ENCODE results near the gene CHFR.
"Not testable (repeated sequence)": the region's sequence is repeated elsewhere in the genome, so short reads cannot be mapped to it uniquely, and the experiment has no call there.

CHFR gene

DNA sequence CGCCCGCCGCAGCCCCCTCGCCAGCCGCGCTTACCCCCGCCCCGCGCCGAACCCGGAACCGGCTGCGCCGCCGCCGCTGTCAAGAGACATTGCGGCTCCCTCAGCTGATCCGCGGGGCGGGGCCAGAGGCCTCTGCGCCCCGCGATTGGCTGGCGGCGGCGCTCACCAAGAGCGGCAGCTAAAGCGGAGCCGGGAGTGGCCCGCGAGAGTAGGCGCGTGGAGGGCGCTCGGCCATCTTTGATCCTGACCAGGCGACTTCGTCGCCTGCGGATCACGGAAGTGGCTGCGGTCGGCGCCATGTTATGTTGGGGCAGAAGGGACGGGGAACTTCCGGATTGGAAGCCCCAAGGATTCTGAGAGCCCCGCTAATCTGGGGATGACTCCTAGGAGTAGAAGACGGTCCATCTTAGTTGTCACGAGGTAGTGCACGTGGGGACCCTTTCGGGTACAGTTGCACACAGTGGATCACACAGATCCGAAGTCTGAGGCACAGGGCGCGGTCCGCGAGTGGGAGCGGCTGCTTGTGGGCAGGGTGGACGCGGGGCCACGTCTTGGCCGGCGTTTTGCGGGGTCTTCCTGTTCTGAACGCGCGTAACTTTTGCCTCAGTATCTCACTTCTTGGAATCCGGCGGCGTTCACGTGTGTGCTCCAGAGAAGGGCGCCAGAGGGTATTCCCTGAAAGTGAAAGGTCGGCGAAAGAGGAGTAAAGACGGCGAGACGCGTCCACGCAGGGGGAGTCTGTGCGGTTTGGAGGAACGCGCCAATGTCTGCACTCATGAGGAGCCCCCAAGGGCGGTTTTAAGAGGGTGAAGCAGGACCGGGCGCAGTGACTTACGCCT, at the start of gene CHFR:
CHFR (minus strand) TSS at position 93 of the 839 bp plus-strand sequence. CDS start 277 bp downstream, outside the sequence.
- peak; percentile 95 for DNase-seq

DNA sequence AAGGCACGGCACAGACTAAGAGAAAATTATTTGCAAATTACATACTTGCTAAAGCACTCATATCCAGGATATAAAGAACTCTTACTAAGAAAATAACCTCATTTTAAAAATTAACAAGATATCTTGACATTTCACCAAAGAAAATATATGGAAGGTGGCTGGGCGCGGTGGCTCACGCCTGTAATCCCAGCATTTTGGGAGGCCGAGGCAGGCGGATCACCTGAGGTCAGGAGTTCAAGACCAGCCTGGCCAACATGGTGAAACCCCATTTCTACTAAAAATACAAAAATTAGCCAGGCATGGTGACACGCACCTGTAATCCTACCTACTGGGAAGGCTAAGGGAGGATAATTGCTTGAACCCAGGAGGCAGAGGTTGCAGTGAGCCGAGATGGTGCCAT, 49.5 kb upstream of the CHFR start:
- DNase-seq, result not testable (repeated sequence)

DNA sequence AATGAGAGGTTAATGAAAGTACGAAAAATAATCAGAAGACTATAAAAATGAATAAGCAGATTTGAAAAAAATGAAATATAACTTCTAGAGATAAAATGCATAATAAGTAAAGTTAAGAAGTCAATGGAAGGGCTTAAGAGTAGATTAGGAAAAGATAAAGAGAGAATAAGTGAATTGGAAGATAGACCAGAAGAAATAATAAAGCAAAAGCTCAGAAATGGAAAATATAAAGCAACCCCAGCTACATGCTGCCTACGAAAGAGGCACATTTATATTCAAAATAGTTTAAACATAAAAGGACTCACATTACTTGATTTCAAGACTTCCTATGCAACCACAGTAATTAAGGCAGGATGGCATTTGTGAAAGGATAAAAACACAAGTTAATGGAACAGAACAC, 48.8 kb upstream of the CHFR start:
- DNase-seq, result no peak

GRCh38 chr12:132926415-132926833, 39.0 kb upstream of the CHFR start:
- DNase-seq, result no peak

DNA sequence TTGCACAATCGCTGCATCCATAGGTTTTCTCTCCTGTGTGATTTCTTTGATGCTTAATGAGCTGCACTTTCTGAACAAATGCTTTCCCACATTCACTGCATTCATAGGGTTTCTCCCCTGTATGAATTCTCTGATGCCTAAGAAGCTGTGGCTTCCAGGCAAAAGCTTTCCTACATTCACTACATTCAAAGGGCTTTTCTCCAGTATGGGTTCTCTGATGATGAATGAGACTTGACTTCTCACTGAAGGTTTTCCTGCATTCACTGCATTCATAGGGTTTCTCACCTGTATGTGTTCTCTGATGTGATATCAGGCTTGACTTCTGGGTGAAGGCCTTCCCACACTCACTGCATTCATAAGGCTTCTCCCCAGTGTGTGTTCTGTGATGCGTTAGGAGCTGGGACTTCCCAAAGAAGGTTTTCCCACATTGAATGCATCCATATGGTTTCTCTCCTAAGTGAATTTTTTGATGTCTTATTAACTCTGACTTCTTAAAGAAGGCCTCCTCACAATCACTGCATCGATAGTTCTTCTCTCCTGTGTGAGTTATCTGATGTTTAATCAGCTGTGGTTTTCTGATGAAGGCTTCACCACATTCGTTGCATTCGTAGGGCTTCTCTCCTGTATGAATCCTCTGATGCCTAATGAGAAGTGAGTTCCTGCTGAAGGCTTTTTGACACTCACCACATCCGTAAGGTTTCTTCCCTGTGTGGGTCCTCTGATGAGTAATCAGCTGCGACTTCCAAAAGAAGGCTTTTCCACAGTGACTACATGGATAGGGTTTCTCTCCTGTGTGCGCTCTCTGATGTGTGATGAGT, 38.4 kb upstream of the CHFR start:
- no peak for DNase-seq

DNA sequence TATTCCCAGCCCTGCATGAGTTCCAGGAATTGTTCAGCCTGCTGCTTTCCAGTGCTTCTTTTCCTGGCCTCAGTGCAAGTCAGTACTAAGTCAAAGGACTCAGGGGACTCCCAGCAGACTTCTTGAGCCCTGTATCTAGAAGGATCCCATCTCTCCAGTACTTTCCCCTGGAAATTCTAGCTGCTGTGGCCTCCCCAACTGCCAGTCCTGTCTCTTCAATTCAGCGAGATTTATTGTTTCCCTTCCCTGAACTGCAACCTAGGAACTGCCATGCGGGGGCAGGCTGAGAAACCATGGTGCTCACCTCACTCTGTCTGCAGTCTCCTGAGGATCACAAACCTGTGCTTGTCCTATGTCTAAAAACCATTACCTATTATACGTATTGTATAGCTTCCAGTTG, 37.0 kb upstream of the CHFR start:
- no peak for DNase-seq

DNA sequence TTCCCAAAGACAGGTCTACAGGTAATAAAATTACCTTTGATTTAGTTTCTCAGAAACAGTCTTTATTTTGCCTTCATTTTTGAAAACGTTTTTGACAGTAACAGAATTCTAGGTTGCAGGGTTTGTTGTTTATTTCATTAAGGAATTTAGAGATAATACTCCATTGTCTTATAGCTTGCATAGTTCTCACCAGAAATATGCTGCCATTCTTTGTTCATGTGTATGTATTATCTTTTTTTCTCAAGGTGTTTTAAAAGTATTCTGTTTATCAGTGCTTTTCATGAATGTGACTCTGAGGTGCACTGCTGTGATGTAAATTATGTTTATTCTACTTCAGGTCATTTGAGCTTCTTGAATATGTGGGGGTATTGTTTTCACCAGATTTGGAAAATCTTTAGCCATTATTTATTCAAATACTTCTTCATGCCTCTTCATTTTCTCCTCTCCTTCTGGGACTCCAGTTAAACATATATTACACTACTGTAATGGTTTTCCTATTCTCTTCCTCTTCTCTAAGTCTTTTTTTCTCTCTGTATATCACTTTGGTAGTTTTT, 36.0 kb upstream of the CHFR start:
- DNase-seq, result no peak

- no peak for DNase-seq
Observed at GRCh38 chr12:132922676-132923075, 35.3 kb upstream of the CHFR start.

- DNase-seq, result no peak
Observed at GRCh38 chr12:132921685-132922084, 34.3 kb upstream of the CHFR start.

DNA sequence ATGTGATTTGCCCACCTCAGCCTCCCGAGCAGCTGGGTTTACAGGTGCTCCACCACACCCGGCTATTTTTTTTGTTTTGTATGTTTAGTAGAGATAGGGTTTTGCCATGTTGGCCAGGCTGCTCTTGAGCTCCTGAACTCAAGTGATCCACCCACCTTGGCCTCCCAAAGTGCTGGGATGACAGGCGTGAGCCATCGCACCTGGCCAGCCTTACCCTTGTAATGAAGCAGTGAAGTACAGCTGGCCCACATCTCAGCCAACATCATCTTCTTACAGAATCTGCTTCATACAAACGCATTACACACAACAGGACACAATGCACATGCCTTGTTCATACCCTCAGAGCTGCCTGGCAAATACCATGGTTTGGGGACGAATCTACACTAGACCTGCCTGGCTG, 31.3 kb upstream of the CHFR start:
- DNase-seq, result no peak

DNA sequence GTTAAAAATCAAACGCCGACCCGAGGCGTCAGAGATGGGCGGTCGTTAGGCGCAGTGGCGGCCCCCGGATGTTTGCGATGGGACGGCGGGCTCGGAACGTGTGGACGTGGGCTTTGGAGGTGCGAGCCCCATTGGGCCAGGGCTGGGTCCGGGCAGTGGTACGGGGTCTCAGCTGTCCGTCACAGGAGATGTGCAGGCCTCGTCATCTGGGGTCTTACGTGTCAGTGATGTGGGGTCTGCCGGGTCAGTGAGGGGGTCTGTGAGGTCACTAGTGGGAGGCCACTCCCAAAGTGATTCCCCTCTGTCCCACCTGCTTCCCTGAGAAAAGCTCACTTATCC, 21.6 kb upstream of the CHFR start:
- no peak for DNase-seq

- no peak for DNase-seq
Observed at GRCh38 chr12:132908145-132909029, 21.0 kb upstream of the CHFR start.

- not testable (repeated sequence) for DNase-seq
Observed at GRCh38 chr12:132907789-132908144, 20.4 kb upstream of the CHFR start.

- DNase-seq, result no peak
Observed at GRCh38 chr12:132907216-132907615, 19.8 kb upstream of the CHFR start.

DNA sequence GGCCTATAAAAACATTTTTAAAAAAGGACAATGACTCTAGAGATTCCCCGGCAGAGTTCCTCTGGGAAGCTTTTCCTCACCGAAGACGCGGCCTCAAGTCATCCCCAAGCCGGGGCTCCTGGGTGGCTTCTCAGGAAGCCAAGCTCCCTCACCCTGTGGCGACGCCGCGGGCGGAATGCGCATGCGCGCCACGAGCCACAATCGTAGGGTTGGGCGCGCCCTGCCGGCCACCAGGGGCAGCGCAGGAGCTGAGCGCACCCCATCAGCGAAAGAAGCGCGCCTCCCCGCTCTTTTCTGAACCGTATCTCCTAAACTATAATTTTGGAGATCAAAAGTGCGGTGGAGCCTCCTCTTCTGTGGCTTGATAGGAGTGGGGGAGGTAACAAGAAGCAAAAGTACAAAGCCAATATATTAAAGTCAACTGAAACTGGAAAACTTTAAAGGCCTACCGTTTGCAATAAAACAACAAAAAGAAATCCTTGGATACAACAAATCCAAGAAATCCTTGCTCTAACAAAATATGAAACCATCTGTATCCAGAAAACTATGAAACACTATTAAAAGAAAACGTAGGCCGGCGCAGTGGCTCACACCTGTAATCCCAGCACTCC, 17.4 kb upstream of the CHFR start:
- DNase-seq, result no peak

- no peak for DNase-seq
Observed at GRCh38 chr12:132899033-132899432, 11.6 kb upstream of the CHFR start.

DNA sequence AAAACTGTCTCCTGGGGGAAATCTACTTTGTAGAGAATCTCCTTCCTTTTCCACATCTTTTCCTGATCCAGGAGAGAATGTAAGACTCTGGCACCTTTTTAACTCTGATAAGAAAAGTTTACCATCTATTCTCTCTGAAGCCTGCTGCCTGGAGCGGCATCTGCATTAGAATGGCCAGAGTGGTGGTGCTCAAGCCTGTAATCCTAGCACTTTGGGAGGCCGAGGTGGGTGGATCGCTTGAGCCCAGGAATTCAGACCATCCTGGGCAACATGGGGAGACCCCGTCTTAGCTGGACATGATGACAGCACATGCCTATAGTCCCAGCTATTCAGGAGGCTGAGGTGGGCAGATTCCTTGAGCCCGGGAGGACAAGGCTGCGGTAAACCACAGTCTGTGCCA, 1.4 kb upstream of the CHFR start:
- DNase-seq, result no peak

GRCh38 chr12:132886529-132887477, 602 bp downstream of the CHFR start:
- DNase-seq, result no peak

DNA sequence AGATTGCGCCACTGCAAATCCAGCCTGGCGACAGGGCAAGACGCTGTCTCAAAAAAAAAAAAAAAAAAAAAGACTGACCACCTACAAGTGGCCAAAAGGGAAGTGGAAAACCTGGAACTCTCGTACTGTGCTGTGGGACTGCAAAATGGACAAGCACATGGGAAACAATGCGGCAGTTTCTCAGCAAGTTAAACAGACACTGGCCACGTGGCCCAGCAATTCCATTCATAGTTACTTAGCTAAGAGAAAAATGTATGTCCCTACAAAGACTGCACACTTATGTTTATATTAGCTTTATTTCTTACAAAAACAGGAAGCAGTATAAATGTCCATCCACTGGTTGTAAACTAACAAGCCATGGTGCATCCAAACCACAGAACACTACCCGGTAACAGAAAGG, 5.6 kb downstream of the CHFR start:
- DNase-seq, result no peak

GRCh38 chr12:132874620-132875019, 12.8 kb downstream of the CHFR start:
- not testable (repeated sequence) for DNase-seq

- DNase-seq, result no peak
Observed at GRCh38 chr12:132874175-132874574, 13.2 kb downstream of the CHFR start.
